ENCODE data around the gene PALLD. TPM values are rescaled to one million over a fixed set of nuclear protein-coding genes. Genes with fewer than 3 reads are reported as not detected.

PALLD gene
- total RNA-seq, 2 experiments from 2014 or later = 0.49 to 0.78 TPM

DNA sequence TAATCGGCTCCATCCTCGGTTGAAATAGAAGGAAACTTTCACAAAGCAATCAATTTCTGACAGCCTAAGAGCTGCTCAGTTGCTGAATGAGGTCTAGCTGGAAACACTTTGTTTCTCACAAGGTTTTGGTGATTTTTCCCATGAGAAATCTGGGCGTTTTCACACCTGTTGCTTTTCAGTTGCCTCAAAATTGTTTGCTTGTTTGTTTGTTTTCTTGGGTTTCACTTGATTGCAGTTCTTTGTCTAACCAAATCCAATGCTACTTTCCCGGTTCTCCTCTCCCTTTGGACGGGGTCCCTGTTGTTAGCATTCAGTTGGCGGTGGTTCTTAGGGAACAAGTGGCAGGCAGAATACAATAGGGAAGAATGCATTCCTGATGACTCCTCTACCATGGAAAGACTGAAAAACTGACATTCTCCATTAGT lies 135.5 kb downstream of the PALLD start:
- Mint-ChIP-seq H3K36me3 (ENCODE audit: low read depth) (no peaks in the 10 kb centered on the region), H3K9me3 (no peaks in the 10 kb centered on the region), H3K4me3 (no peak overlapping the region), H3K4me1 (ENCODE audit: low read depth) (peaks cover 9% of the 10 kb centered on the region), H3K27ac (no peak overlapping the region), H3K27me3 (peaks cover 68% of the 10 kb centered on the region)
- peaks cover 5% of the 10 kb centered on the region for H3K4me1 ChIP-seq (ENCODE audit: insufficient read depth, low read length)
- H3K27ac ChIP-seq (ENCODE audit: low read depth in 1 of 2, low read length in 2 of 2) = no peak overlapping the region
- H3K9me3 ChIP-seq (ENCODE audit: control insufficient read depth in 1 of 2, insufficient read depth in 1 of 2, low read length in 2 of 2) = no peaks in the 10 kb centered on the region
- H3K36me3 ChIP-seq (ENCODE audit: insufficient read depth, low read length) = no peaks in the 10 kb centered on the region
- ATAC-seq (ENCODE audit: poor library complexity) (no peak), DNase-seq (no peak)
- H3K4me3 ChIP-seq (ENCODE audit: low read length) = no peak overlapping the region
- CTCF ChIA-PET = no interaction called here
- intact Hi-C loops (cut with DNase I, micrococcal nuclease) = no loop called here
- H3K27me3 ChIP-seq (ENCODE audit: control insufficient read depth in 1 of 2, insufficient read depth in 2 of 2, low read length in 2 of 2) = peaks cover 28 to 46% of the 10 kb centered on the region in 2 experiments
- POLR2A ChIA-PET = no interaction called here
- TF ChIP-seq, protein P1, sequence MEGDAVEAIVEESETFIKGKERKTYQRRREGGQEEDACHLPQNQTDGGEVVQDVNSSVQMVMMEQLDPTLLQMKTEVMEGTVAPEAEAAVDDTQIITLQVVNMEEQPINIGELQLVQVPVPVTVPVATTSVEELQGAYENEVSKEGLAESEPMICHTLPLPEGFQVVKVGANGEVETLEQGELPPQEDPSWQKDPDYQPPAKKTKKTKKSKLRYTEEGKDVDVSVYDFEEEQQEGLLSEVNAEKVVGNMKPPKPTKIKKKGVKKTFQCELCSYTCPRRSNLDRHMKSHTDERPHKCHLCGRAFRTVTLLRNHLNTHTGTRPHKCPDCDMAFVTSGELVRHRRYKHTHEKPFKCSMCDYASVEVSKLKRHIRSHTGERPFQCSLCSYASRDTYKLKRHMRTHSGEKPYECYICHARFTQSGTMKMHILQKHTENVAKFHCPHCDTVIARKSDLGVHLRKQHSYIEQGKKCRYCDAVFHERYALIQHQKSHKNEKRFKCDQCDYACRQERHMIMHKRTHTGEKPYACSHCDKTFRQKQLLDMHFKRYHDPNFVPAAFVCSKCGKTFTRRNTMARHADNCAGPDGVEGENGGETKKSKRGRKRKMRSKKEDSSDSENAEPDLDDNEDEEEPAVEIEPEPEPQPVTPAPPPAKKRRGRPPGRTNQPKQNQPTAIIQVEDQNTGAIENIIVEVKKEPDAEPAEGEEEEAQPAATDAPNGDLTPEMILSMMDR (IDR thresholded peaks at IDR 0.05) = no peak

- Histone ChIP-seq H3K9me3 (ENCODE audit: control insufficient read depth in 1 of 2, insufficient read depth in 1 of 2, low read length in 2 of 2) (no peaks in the 10 kb centered on the region), H3K4me1 (ENCODE audit: insufficient read depth, low read length) (peaks cover 5% of the 10 kb centered on the region), H3K27me3 (ENCODE audit: control insufficient read depth in 1 of 2, insufficient read depth in 2 of 2, low read length in 2 of 2) (peaks cover 28 to 46% of the 10 kb centered on the region in 2 experiments), H3K36me3 (ENCODE audit: insufficient read depth, low read length) (no peaks in the 10 kb centered on the region), H3K27ac (ENCODE audit: low read depth in 1 of 2, low read length in 2 of 2) (no peak overlapping the region), H3K4me3 (ENCODE audit: low read length) (no peak overlapping the region)
- no peaks in the 10 kb centered on the region for H3K9me3 Mint-ChIP-seq
- H3K27ac Mint-ChIP-seq = no peak overlapping the region
- intact Hi-C loops (cut with DNase I, micrococcal nuclease) = no loop called here
- CTCF ChIA-PET = no interaction called here
- no peak for ATAC-seq (ENCODE audit: poor library complexity)
- no peak overlapping the region for H3K4me3 Mint-ChIP-seq
- peaks cover 68% of the 10 kb centered on the region for H3K27me3 Mint-ChIP-seq
- peaks cover 9% of the 10 kb centered on the region for H3K4me1 Mint-ChIP-seq (ENCODE audit: low read depth)
- H3K36me3 Mint-ChIP-seq (ENCODE audit: low read depth) = no peaks in the 10 kb centered on the region
- TF ChIP-seq, protein P1 (IDR thresholded peaks at IDR 0.05) = no peak
- DNase-seq = no peak
- POLR2A ChIA-PET = no interaction called here
These were observed 136.2 kb downstream of the PALLD start for GRCh38 chr4:168633064-168633463.

- DNase-seq = no peak
- ChIA-PET POLR2A (no interaction called here), CTCF (no interaction called here)
- Mint-ChIP-seq H3K4me3 (no peak overlapping the region), H3K36me3 (ENCODE audit: low read depth) (no peaks in the 10 kb centered on the region), H3K4me1 (ENCODE audit: low read depth) (peaks cover 9% of the 10 kb centered on the region), H3K9me3 (no peaks in the 10 kb centered on the region), H3K27me3 (peaks cover 64% of the 10 kb centered on the region), H3K27ac (no peak overlapping the region)
- intact Hi-C loops (cut with DNase I, micrococcal nuclease) = no loop called here
- ATAC-seq (ENCODE audit: poor library complexity) = no peak
- Histone ChIP-seq H3K4me3 (ENCODE audit: low read length) (no peak overlapping the region), H3K27me3 (ENCODE audit: control insufficient read depth in 1 of 2, insufficient read depth in 2 of 2, low read length in 2 of 2) (peaks cover 28 to 46% of the 10 kb centered on the region in 2 experiments), H3K9me3 (ENCODE audit: control insufficient read depth in 1 of 2, insufficient read depth in 1 of 2, low read length in 2 of 2) (no peaks in the 10 kb centered on the region), H3K27ac (ENCODE audit: low read depth in 1 of 2, low read length in 2 of 2) (no peak overlapping the region), H3K4me1 (ENCODE audit: insufficient read depth, low read length) (peaks cover 5% of the 10 kb centered on the region), H3K36me3 (ENCODE audit: insufficient read depth, low read length) (no peaks in the 10 kb centered on the region)
- TF ChIP-seq, protein P1 (IDR thresholded peaks at IDR 0.05) = no peak
These were observed 136.6 kb downstream of the PALLD start for GRCh38 chr4:168633496-168633895.
